Vagina (tissue), 2 donors: ENCODE results near the gene OLFML2B.
"Not testable (repeated sequence)": the region's sequence is repeated elsewhere in the genome, so short reads cannot be mapped to it uniquely, and the experiment has no call there.

Source experiments
- CTCF ChIP-seq, 3 experiments: fragments of 450-650 bp in 2 of 3; fragments of 200-600 bp in 1 of 3; sonication (generic) in 1 of 3; IDR thresholded peaks; one replicate each; pipeline ENCODE4 v1.5.1; 2017 to 2019; ENCODE audit warnings: antibody characterized with exemption in 3 of 3, mild to moderate bottlenecking in 2 of 3, moderate library complexity in 2 of 3
- POLR2AphosphoS5 ChIP-seq, 2 donors: sonication (generic); formaldehyde crosslinking; IDR thresholded peaks; one replicate each; pipeline ENCODE4 v1.9.0; 2017; ENCODE audit warnings: antibody characterized with exemption in 2 of 2, mild to moderate bottlenecking in 2 of 2, low read depth in 1 of 2; ENCODE audit not compliant: insufficient read depth in 1 of 2

GRCh38 chr1:162017791-162018190, 5.9 kb downstream of the OLFML2B start:
- not testable (repeated sequence) for TF ChIP-seq POLR2AphosphoS5 (IDR thresholded peaks at IDR 0.05; ENCODE audit: insufficient read depth in 1 of 2, low read depth in 1 of 2); CTCF (IDR thresholded peaks at IDR 0.05)
